HEK293 (cell line): ENCODE data around the gene TICAM1.

Source experiments
- CTCF ChIP-seq: fragments of 450-650 bp; formaldehyde crosslinking; IDR thresholded peaks from 2 replicates; pipeline ENCODE4 v1.5.1; 2016; ENCODE audit warnings: missing biosample characterization, missing genetic modification characterization
- KLF9 ChIP-seq: fragments of 450-650 bp; formaldehyde crosslinking; IDR thresholded peaks from 2 replicates; pipeline ENCODE4 v1.5.1; 2016; ENCODE audit warnings: missing biosample characterization, missing genetic modification characterization, low read depth
- ZNF138 ChIP-seq: fragments of 450-650 bp; formaldehyde crosslinking; IDR thresholded peaks from 2 replicates; pipeline ENCODE4 v1.5.1; 2016; ENCODE audit warnings: missing biosample characterization, missing genetic modification characterization, borderline replicate concordance

GRCh38 chr19:4832776-4833175, 1.3 kb upstream of the TICAM1 start:
- no peak for TF ChIP-seq ZNF138 (tag by site-specific recombination)
- no peak for TF ChIP-seq CTCF (tag by site-specific recombination)
- TF ChIP-seq KLF9 (tag by site-specific recombination): no peak
